Stimulated activated CD8-positive, alpha-beta memory T cell treated with anti-CD3 and anti-CD28 coated beads, Interleukin-12 subunit alpha, Interleukin-12 subunit beta, amount 100 ng/mL, for 4 hours (primary cell): ENCODE data around the gene STAT4.

Source experiments
- DNase-seq: peaks from one replicate; pipeline ENCODE4 v3.0.0-alpha.2; 2020; ENCODE audit warnings: low read depth

STAT4 gene

GRCh38 chr2:191081411-191082155 lies 69.2 kb downstream of the STAT4 start:
- no peak for DNase-seq

- no peak for DNase-seq
These were observed 72.5 kb downstream of the STAT4 start for GRCh38 chr2:191078165-191078867.

- no peak for DNase-seq
These were observed 80.5 kb downstream of the STAT4 start for GRCh38 chr2:191070276-191070675.

- no peak for DNase-seq
These were observed 81.2 kb downstream of the STAT4 start for GRCh38 chr2:191069606-191070005.

GRCh38 chr2:191066919-191067233 lies 83.9 kb downstream of the STAT4 start:
- no peak for DNase-seq

GRCh38 chr2:191066197-191066918 lies 84.4 kb downstream of the STAT4 start:
- DNase-seq, result no peak

GRCh38 chr2:191065785-191066184 lies 85.0 kb downstream of the STAT4 start:
- DNase-seq, result no peak

- no peak for DNase-seq
These were observed 86.2 kb downstream of the STAT4 start for GRCh38 chr2:191064590-191064989.

GRCh38 chr2:191063584-191063983 lies 87.2 kb downstream of the STAT4 start:
- DNase-seq, result no peak

GRCh38 chr2:191061381-191061980 lies 89.3 kb downstream of the STAT4 start:
- DNase-seq, result no peak

GRCh38 chr2:191059308-191059707 lies 91.5 kb downstream of the STAT4 start:
- no peak for DNase-seq

GRCh38 chr2:191056228-191056627 lies 94.6 kb downstream of the STAT4 start:
- DNase-seq, result no peak

GRCh38 chr2:191053256-191053655 lies 97.5 kb downstream of the STAT4 start:
- DNase-seq, result no peak

- DNase-seq, result no peak
These were observed 98.7 kb downstream of the STAT4 start for GRCh38 chr2:191051825-191052778.

GRCh38 chr2:191051177-191051576 lies 99.6 kb downstream of the STAT4 start:
- DNase-seq, result no peak

- no peak for DNase-seq
These were observed 100.2 kb downstream of the STAT4 start for GRCh38 chr2:191050640-191050987.

- DNase-seq, result no peak
These were observed 100.8 kb downstream of the STAT4 start for GRCh38 chr2:191049728-191050639.

GRCh38 chr2:191048073-191048472 lies 102.7 kb downstream of the STAT4 start:
- no peak for DNase-seq

GRCh38 chr2:191045141-191045540 lies 105.7 kb downstream of the STAT4 start:
- no peak for DNase-seq

GRCh38 chr2:191043438-191043837 lies 107.4 kb downstream of the STAT4 start:
- DNase-seq, result no peak
